SU-DHL-6 (cell line): Measurements from ENCODE around the gene PTPRQ.

ENCODE experiments used
- CTCF ChIP-seq: fragments of 200-600 bp; sonication (generic); IDR thresholded peaks from one replicate; pipeline ENCODE4 v1.5.1; 2017; ENCODE audit warnings: antibody characterized with exemption, mild to moderate bottlenecking, low read length, moderate library complexity; ENCODE audit not compliant: insufficient read depth, poor library complexity, severe bottlenecking
- EZH2phosphoT487 ChIP-seq: fragments of 200-600 bp; sonication (generic), shearing (Covaris generic); conservative IDR thresholded peaks from 2 replicates; pipeline ENCODE4 v1.6.1; 2018; ENCODE audit warnings: mild to moderate bottlenecking, antibody characterized with exemption, low read length, moderate library complexity, mixed read lengths

GRCh38 chr12:80625051-80625450 lies 181.0 kb downstream of the PTPRQ start:
- no peak for TF ChIP-seq CTCF
- no peak for TF ChIP-seq EZH2phosphoT487
